GM12878 (cell line): ENCODE data around the gene HOMER2. TPM values are rescaled to one million over a fixed set of nuclear protein-coding genes. Genes with fewer than 3 reads are reported as not detected.

Source experiments
- ATF3 ChIP-seq: IDR thresholded peaks from 2 replicates; pipeline ENCODE4 v1.6.1; 2011; ENCODE audit warnings: low read depth, mild to moderate bottlenecking, low read length, moderate library complexity, borderline replicate concordance; ENCODE audit errors: extremely low read depth
- CBX5 ChIP-seq: sonication (generic); IDR thresholded peaks from 2 replicates; pipeline ENCODE4 v1.6.1; 2016; ENCODE audit warnings: low read depth, moderate library complexity, mild to moderate bottlenecking, inconsistent platforms
- CHD1 ChIP-seq: IDR thresholded peaks from 2 replicates; pipeline ENCODE4 v1.6.1; 2012; ENCODE audit warnings: low read depth, low read length, improper control_type of control experiment
- ESRRA ChIP-seq: IDR thresholded peaks from 2 replicates; pipeline ENCODE4 v1.6.1; 2012; ENCODE audit warnings: mild to moderate bottlenecking, low read length, improper control_type of control experiment
- ETV6 ChIP-seq, 2 experiments: fragments of 450-650 bp in 1 of 2; IDR thresholded peaks in 1 of 2; conservative IDR thresholded peaks in 1 of 2; 2 replicates each; pipeline ENCODE4 v1.6.1; 2014; ENCODE audit warnings: antibody characterized with exemption in 1 of 2, borderline replicate concordance in 1 of 2, low read depth in 1 of 2, mild to moderate bottlenecking in 1 of 2, moderate library complexity in 1 of 2
- FOXM1 ChIP-seq: IDR thresholded peaks from 2 replicates; pipeline ENCODE4 v1.6.1; 2012; ENCODE audit warnings: low read depth, mild to moderate bottlenecking, inconsistent platforms, low read length, moderate library complexity
- HDAC6 ChIP-seq: fragments of 200-600 bp; sonication (generic); IDR thresholded peaks from one replicate; pipeline ENCODE4 v1.8.0; 2017; ENCODE audit warnings: antibody characterized with exemption; ENCODE audit not compliant: unreplicated experiment
- IKZF1 ChIP-seq: fragments of 450-650 bp; conservative IDR thresholded peaks from 2 replicates; pipeline ENCODE4 v1.6.1; 2017; ENCODE audit warnings: antibody characterized with exemption, mild to moderate bottlenecking
- MEF2B ChIP-seq: fragments of 450-650 bp; IDR thresholded peaks from 2 replicates; pipeline ENCODE4 v1.6.1; 2018; ENCODE audit warnings: mild to moderate bottlenecking, moderate library complexity; ENCODE audit not compliant: partially characterized antibody, poor library complexity, severe bottlenecking
- MLLT1 ChIP-seq: fragments of 450-650 bp; IDR thresholded peaks from 2 replicates; pipeline ENCODE4 v1.6.1; 2016; ENCODE audit warnings: mild to moderate bottlenecking
- MYB ChIP-seq: fragments of 150-350 bp; IDR thresholded peaks from 2 replicates; pipeline ENCODE4 v1.6.1; 2014; ENCODE audit warnings: mild to moderate bottlenecking, low read depth, low read length, borderline replicate concordance
- NFYA ChIP-seq: IDR thresholded peaks from 2 replicates; pipeline ENCODE4 v1.6.1; 2011; ENCODE audit warnings: low read depth, mild to moderate bottlenecking, low read length, improper control_type of control experiment, borderline replicate concordance
- NR2C1 ChIP-seq: fragments of 450-650 bp; IDR thresholded peaks from 2 replicates; pipeline ENCODE4 v1.6.1; 2017; ENCODE audit warnings: antibody characterized with exemption, mild to moderate bottlenecking, moderate library complexity
- RAD21 ChIP-seq: IDR thresholded peaks from 2 replicates; pipeline ENCODE4 v1.6.1; 2011; ENCODE audit warnings: mild to moderate bottlenecking, low read depth, low read length, moderate library complexity; ENCODE audit not compliant: insufficient read depth
- RUNX3 ChIP-seq: IDR thresholded peaks from 2 replicates; pipeline ENCODE4 v1.6.1; 2012; ENCODE audit warnings: low read length, inconsistent platforms
- STAT1 ChIP-seq: fragments of 450-650 bp; conservative IDR thresholded peaks from 2 replicates; pipeline ENCODE4 v1.6.1; 2014; ENCODE audit warnings: antibody characterized with exemption, mild to moderate bottlenecking
- SUPT20H ChIP-seq: IDR thresholded peaks from 2 replicates; pipeline ENCODE4 v1.6.1; 2011; ENCODE audit warnings: low read depth, mild to moderate bottlenecking, low read length, moderate library complexity, borderline replicate concordance; ENCODE audit not compliant: control insufficient read depth
- WRNIP1 ChIP-seq: IDR thresholded peaks from 2 replicates; pipeline ENCODE4 v1.6.1; 2011; ENCODE audit warnings: low read depth, low read length, improper control_type of control experiment, borderline replicate concordance
- ZBTB4 ChIP-seq: fragments of 450-650 bp; formaldehyde crosslinking; IDR thresholded peaks from 2 replicates; pipeline ENCODE4 v1.4.0; 2022; ENCODE audit warnings: mild to moderate bottlenecking, moderate library complexity
- ZNF687 ChIP-seq: fragments of 450-650 bp; IDR thresholded peaks from 2 replicates; pipeline ENCODE4 v1.6.1; 2017; ENCODE audit warnings: mild to moderate bottlenecking, moderate library complexity
- ZSCAN29 ChIP-seq: fragments of 450-650 bp; IDR thresholded peaks from 2 replicates; pipeline ENCODE4 v1.6.1; 2017; ENCODE audit warnings: mild to moderate bottlenecking, moderate library complexity
- polyA plus RNA-seq, 11 experiments: library from polyadenylated mRNA; depleted of rRNA in 4 of 11; unstranded in 6 of 11; stranded (reverse) in 5 of 11; fragments of >200 nt; fragmentation: Nextera tagmentation in 4 of 11; fragmentation: Illumina TruSeq in 1 of 11; extraction: Ambion mirVana in 4 of 11; extraction: Trizol in 1 of 11; gene quantifications; 1 replicate in 1 of 11; 2 replicates in 10 of 11; pipeline versions ENCODE4 v1.2.1 to v1.2.3, GENCODE V29; 2011 to 2016; ENCODE audit warnings: inconsistent platforms in 2 of 11, missing spikeins in 2 of 11, low read depth in 1 of 11
- total RNA-seq, 4 experiments: library from RNA; depleted of rRNA in 3 of 4; stranded (reverse); fragments of >200 nt in 3 of 4; fragmentation: Illumina TruSeq in 1 of 4; extraction: Trizol in 1 of 4; gene quantifications; 2 replicates each; pipeline versions ENCODE4 v1.2.1 to v1.2.3, GENCODE V29; 2013 to 2021

Gene HOMER2
- total and polyA plus RNA-seq, 10 of the 15 experiments (the other 5 are each of a cell fraction or from before 2014, with no cell fraction given): 0.60 to 5.0 (median 1.8) TPM

- TF ChIP-seq ZBTB4 (CRISPR knock-in tag): no peak
- TF ChIP-seq WRNIP1: no peak
- no peak for TF ChIP-seq SUPT20H
- no peak for TF ChIP-seq ETV6 (conservative IDR thresholded peaks at IDR 0.05 in 1 of 2, IDR thresholded peaks at IDR 0.05 in 1 of 2; ENCODE audit: borderline replicate concordance in 1 of 2, low read depth in 1 of 2)
- no peak for TF ChIP-seq MYB
- peak; percentile 6; the same call in 1 of the 2 replicates for TF ChIP-seq RUNX3
- no peak for TF ChIP-seq STAT1
- TF ChIP-seq FOXM1: no peak
- TF ChIP-seq HDAC6: no peak
- peak; percentile 74 for TF ChIP-seq MLLT1
- TF ChIP-seq RAD21: no peak
- TF ChIP-seq MEF2B: no peak
- no peak for TF ChIP-seq ESRRA
- no peak for TF ChIP-seq ZSCAN29
- peak; percentile 80 for TF ChIP-seq ZNF687
- no peak for TF ChIP-seq CBX5
- peak; percentile 84 for TF ChIP-seq IKZF1
- TF ChIP-seq CHD1: no peak
- TF ChIP-seq ATF3: no peak
- TF ChIP-seq NFYA: no peak
- peak; percentile 89 for TF ChIP-seq NR2C1
Measured at GRCh38 chr15:82985688-82986441, 33.3 kb upstream of the HOMER2 start, which contains the start of gene RAMAC (continued).
